Tibial nerve (tissue), 4 donors: Measurements from ENCODE around the gene QPRT. TPM values are rescaled to one million over a fixed set of nuclear protein-coding genes. Genes with fewer than 3 reads are reported as not detected.
"Not testable (repeated sequence)": the region's sequence is repeated elsewhere in the genome, so short reads cannot be mapped to it uniquely, and the experiment has no call there.

Source experiments
- DNase-seq, 2 donors: peaks; one replicate each; pipeline ENCODE4 v3.0.0-alpha.2; 2019; ENCODE audit warnings: low spot score in 2 of 2
- H3K27ac ChIP-seq, 4 donors: fragments of 200-600 bp; sonication (generic) in 3 of 4; one replicate each; pipeline ENCODE4 v1.5.1; 2017 to 2019; ENCODE audit warnings: mild to moderate bottlenecking in 1 of 4
- H3K27me3 ChIP-seq, 2 donors: fragments of 200-600 bp; sonication (generic) in 1 of 2; one replicate each; pipeline versions ENCODE4 v1.5.1 to v1.6.0; 2017 to 2019
- H3K36me3 ChIP-seq, 3 donors: fragments of 200-600 bp; sonication (generic); one replicate each; pipeline ENCODE4 v1.5.1; 2018 to 2019
- H3K4me1 ChIP-seq, 4 donors: fragments of 200-600 bp; sonication (generic) in 3 of 4; one replicate each; pipeline ENCODE4 v1.5.1; 2017 to 2019
- H3K4me3 ChIP-seq, 4 donors: fragments of 200-600 bp; sonication (generic) in 3 of 4; one replicate each; pipeline ENCODE4 v1.5.1; 2017 to 2019; ENCODE audit warnings: mild to moderate bottlenecking in 1 of 4, moderate library complexity in 1 of 4
- H3K9me3 ChIP-seq, 4 donors: fragments of 200-600 bp; sonication (generic) in 3 of 4; one replicate each; pipeline ENCODE4 v1.5.1; 2017 to 2019
- CTCF ChIP-seq, 5 experiments: fragments of 200-600 bp in 3 of 5; fragments of 450-650 bp in 2 of 5; sonication (generic) in 3 of 5; IDR thresholded peaks; one replicate each; pipeline ENCODE4 v1.5.1; 2016 to 2019; ENCODE audit warnings: antibody characterized with exemption in 5 of 5, mild to moderate bottlenecking in 3 of 5, moderate library complexity in 2 of 5
- EP300 ChIP-seq, 2 donors: sonication (generic); formaldehyde crosslinking; IDR thresholded peaks; one replicate each; pipeline ENCODE4 v1.6.1; 2017; ENCODE audit warnings: antibody characterized with exemption in 2 of 2, mild to moderate bottlenecking in 1 of 2
- POLR2A ChIP-seq, 2 donors: fragments of 450-650 bp; IDR thresholded peaks; one replicate each; pipeline ENCODE4 v1.6.1; 2017; ENCODE audit warnings: antibody characterized with exemption in 2 of 2, mild to moderate bottlenecking in 2 of 2, moderate library complexity in 2 of 2
- WGBS, 2 donors: methylation state at CpG; one replicate each; pipeline ENCODE4 v1.1.5; 2018; 5-methylcytosine and 5-hydroxymethylcytosine counted together
- total RNA-seq, 4 donors: library from RNA; depleted of rRNA; stranded (reverse); fragments of >200 nt; gene quantifications; one replicate each; pipeline ENCODE4 v1.1.0, GENCODE V29; 2016

QPRT gene
- total RNA-seq, 4 donors from 2014 or later, result 15.3 to 50.4 (median 38.5) TPM

- 52 to 61% methylated on average over 2 of the region's 2 CpGs for WGBS, 2 donors
- Histone ChIP-seq H3K4me3 (no peak overlapping the region), H3K27ac (peak overlapping the region in 1 of 4 donors; percentile 64), H3K27me3 (no peaks in the 10 kb centered on the region), H3K4me1 (no peaks in the 10 kb centered on the region), H3K36me3 (no peaks in the 10 kb centered on the region), H3K9me3 (no peaks in the 10 kb centered on the region)
- TF ChIP-seq POLR2A (IDR thresholded peaks at IDR 0.05) (no peak), CTCF (IDR thresholded peaks at IDR 0.05) (no peak), EP300 (IDR thresholded peaks at IDR 0.05) (no peak)
- no peak for DNase-seq
Measured at GRCh38 chr16:29687755-29688154, 8.8 kb downstream of the QPRT start.

GRCh38 chr16:29688172-29688571 is 9.2 kb downstream of the QPRT start:
- no peak for TF ChIP-seq CTCF (IDR thresholded peaks at IDR 0.05)
- TF ChIP-seq EP300 (IDR thresholded peaks at IDR 0.05), result no peak
- no peak for TF ChIP-seq POLR2A (IDR thresholded peaks at IDR 0.05)
- no peak overlapping the region for H3K4me3 ChIP-seq
- no peaks in the 10 kb centered on the region for H3K27me3 ChIP-seq
- 86 to 87% methylated on average over 5 of the region's 5 CpGs for WGBS, 2 donors
- H3K27ac ChIP-seq, result no peak overlapping the region
- no peaks in the 10 kb centered on the region for H3K36me3 ChIP-seq
- no peak for DNase-seq
- no peaks in the 10 kb centered on the region for H3K4me1 ChIP-seq
- H3K9me3 ChIP-seq, result no peaks in the 10 kb centered on the region

GRCh38 chr16:29689490-29690351 is 10.7 kb downstream of the QPRT start:
- 88 to 94% methylated on average over 23 of the region's 23 CpGs for WGBS, 2 donors
- H3K27me3 ChIP-seq, H3K4me1 ChIP-seq, H3K36me3 ChIP-seq, H3K4me3 ChIP-seq, H3K27ac ChIP-seq, H3K9me3 ChIP-seq, DNase-seq: not testable (repeated sequence)

- H3K9me3 ChIP-seq, H3K36me3 ChIP-seq, H3K27ac ChIP-seq, H3K4me1 ChIP-seq, H3K4me3 ChIP-seq, DNase-seq, H3K27me3 ChIP-seq: not testable (repeated sequence)
- 96% methylated on average over 26 of the region's 26 CpGs for WGBS, 2 donors
Measured at GRCh38 chr16:29692606-29693005, 13.6 kb downstream of the QPRT start.

- 79 to 88% methylated on average over 28 of the region's 41 CpGs for WGBS, 2 donors
- Histone ChIP-seq H3K27me3 (no peaks in the 10 kb centered on the region), H3K4me1 (no peaks in the 10 kb centered on the region), H3K4me3 (no peak overlapping the region), H3K9me3 (peaks cover 0 to 7% (median 0%) of the 10 kb centered on the region in 4 donors), H3K36me3 (peaks cover 0 to 7% (median 0%) of the 10 kb centered on the region in 3 donors), H3K27ac (no peak overlapping the region)
- no peak for TF ChIP-seq EP300 (IDR thresholded peaks at IDR 0.05)
- no peak for TF ChIP-seq POLR2A (IDR thresholded peaks at IDR 0.05)
- no peak for DNase-seq
Measured at GRCh38 chr16:29694384-29695195, 15.6 kb downstream of the QPRT start.

- 97 to 98% methylated on average over 3 of the region's 3 CpGs for WGBS, 2 donors
- H3K4me1 ChIP-seq, H3K4me3 ChIP-seq, H3K27ac ChIP-seq, H3K27me3 ChIP-seq, H3K9me3 ChIP-seq, H3K36me3 ChIP-seq, DNase-seq: not testable (repeated sequence)
Measured at GRCh38 chr16:29695675-29696074, 16.7 kb downstream of the QPRT start.

GRCh38 chr16:29696881-29697331 is 17.9 kb downstream of the QPRT start:
- Histone ChIP-seq H3K4me1 (no peaks in the 10 kb centered on the region), H3K27ac (no peak overlapping the region), H3K4me3 (no peak overlapping the region), H3K9me3 (peaks cover 0 to 7% (median 0%) of the 10 kb centered on the region in 4 donors), H3K36me3 (peaks cover 0 to 7% (median 0%) of the 10 kb centered on the region in 3 donors), H3K27me3 (no peaks in the 10 kb centered on the region)
- WGBS, 2 donors, result 90 to 93% methylated on average over 14 to 18 of the region's 21 CpGs
- no peak for DNase-seq
- TF ChIP-seq EP300 (IDR thresholded peaks at IDR 0.05), result no peak
- TF ChIP-seq POLR2A (IDR thresholded peaks at IDR 0.05), result no peak
- TF ChIP-seq CTCF (IDR thresholded peaks at IDR 0.05), result no peak
